ENCODE data around the gene CACNA1I.

CACNA1I gene

DNA sequence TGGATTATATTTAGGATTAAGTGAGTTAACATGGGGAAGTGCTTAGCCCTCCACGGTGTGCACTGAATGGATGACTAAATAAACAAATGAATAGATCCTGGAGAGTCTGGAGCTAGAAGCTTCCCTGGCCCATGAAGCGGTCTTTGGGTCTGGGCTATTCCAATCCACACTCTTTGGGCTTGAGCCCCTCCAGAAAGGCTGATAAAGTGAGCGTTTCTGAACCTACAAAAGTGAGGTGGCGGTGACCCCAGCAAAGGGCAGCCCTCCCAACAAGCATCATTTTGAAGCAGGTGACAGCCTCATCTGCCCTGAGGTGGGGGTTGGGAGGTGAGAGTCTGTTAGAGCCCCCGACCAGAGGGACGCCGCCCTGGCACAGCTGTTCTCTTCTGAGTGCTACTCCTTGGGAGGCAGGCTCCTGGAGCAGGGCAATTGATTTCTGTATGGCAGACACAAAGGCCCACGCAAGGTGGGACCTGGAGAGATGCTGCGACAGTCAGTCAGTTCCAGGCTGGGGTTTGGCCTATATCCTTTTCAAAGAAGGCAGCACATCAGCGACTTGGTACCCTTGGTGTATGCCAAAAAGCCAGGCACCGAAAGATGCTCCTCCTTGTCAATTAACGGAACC, 157.8 kb downstream of the CACNA1I start:
- Mint-ChIP-seq H3K27ac (no peak overlapping the region), H3K27me3 (ENCODE audit: low read depth, poor library complexity) (peaks cover 12% of the 10 kb centered on the region), H3K9me3 (no peaks in the 10 kb centered on the region), H3K4me1 (peaks cover 22% of the 10 kb centered on the region), H3K4me3 (no peak overlapping the region), H3K36me3 (ENCODE audit: low read depth) (no peaks in the 10 kb centered on the region)
- TF ChIP-seq, protein P1, sequence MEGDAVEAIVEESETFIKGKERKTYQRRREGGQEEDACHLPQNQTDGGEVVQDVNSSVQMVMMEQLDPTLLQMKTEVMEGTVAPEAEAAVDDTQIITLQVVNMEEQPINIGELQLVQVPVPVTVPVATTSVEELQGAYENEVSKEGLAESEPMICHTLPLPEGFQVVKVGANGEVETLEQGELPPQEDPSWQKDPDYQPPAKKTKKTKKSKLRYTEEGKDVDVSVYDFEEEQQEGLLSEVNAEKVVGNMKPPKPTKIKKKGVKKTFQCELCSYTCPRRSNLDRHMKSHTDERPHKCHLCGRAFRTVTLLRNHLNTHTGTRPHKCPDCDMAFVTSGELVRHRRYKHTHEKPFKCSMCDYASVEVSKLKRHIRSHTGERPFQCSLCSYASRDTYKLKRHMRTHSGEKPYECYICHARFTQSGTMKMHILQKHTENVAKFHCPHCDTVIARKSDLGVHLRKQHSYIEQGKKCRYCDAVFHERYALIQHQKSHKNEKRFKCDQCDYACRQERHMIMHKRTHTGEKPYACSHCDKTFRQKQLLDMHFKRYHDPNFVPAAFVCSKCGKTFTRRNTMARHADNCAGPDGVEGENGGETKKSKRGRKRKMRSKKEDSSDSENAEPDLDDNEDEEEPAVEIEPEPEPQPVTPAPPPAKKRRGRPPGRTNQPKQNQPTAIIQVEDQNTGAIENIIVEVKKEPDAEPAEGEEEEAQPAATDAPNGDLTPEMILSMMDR (IDR thresholded peaks at IDR 0.05) = no peak
- no peak for DNase-seq

DNA sequence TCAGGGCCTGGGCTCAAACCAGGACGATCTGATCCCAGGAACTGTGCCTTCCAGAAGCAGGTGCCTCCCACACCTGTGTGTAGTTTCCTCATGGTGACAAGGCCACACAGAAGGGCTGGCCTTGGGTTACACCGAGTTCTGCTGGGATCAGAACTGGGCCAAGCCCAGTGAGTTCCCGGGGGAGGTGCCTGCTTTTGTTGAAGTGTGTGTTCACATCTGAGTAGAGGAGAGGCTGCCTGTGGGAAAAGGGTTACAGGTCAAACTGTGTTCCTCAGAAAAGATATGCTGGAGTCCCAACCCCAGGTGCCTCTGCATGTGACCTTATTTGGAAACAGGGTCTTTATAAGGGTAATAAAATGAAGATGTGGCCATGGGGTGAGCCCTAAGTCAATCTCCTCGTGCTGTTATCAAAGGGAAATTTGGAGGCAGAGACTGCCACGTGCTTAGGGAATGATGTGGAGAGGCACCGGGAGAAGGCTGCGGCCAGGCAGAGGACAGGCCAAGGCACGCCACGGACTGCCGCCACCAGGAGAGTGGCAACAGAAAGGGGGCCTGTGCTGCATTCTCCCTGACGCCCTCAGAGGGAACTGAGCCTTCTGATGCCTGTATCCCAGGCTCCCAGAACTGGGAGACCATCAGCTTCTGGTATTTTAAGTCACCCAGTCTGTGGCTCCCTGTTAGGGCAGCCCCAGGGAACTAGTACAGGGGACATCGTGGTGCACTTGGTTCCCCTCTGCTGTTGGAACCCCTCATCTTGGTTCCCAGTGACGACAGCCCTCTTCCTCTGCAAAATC, 158.8 kb downstream of the CACNA1I start:
- Mint-ChIP-seq H3K27me3 (ENCODE audit: low read depth, poor library complexity) (peaks cover 12% of the 10 kb centered on the region), H3K4me3 (no peak overlapping the region), H3K36me3 (ENCODE audit: low read depth) (no peaks in the 10 kb centered on the region), H3K9me3 (no peaks in the 10 kb centered on the region), H3K4me1 (peaks cover 22% of the 10 kb centered on the region), H3K27ac (no peak overlapping the region)
- DNase-seq = no peak
- TF ChIP-seq, protein P1 (IDR thresholded peaks at IDR 0.05) = no peak

DNA sequence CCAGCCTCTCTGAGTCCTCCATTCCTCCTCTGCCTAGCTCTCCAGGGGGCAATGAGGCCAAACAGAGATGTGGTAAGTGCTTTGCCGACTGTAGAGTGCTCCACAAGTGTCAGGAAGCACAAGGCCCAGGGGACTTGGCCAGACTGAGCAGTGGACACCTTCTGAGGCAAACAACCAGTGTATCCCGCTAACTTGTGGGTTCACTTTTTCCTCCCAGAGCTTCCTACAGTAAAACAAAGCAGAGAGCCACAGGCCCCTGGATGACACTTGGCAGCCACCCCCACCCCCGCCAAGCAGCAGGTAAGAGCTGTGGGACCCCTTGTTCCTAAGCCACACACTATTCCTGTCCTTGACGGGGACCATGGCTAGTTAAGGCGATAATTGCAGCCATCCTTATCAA, 160.9 kb downstream of the CACNA1I start:
- no peak overlapping the region for H3K27ac Mint-ChIP-seq
- H3K36me3 Mint-ChIP-seq (ENCODE audit: low read depth) = no peaks in the 10 kb centered on the region

DNA sequence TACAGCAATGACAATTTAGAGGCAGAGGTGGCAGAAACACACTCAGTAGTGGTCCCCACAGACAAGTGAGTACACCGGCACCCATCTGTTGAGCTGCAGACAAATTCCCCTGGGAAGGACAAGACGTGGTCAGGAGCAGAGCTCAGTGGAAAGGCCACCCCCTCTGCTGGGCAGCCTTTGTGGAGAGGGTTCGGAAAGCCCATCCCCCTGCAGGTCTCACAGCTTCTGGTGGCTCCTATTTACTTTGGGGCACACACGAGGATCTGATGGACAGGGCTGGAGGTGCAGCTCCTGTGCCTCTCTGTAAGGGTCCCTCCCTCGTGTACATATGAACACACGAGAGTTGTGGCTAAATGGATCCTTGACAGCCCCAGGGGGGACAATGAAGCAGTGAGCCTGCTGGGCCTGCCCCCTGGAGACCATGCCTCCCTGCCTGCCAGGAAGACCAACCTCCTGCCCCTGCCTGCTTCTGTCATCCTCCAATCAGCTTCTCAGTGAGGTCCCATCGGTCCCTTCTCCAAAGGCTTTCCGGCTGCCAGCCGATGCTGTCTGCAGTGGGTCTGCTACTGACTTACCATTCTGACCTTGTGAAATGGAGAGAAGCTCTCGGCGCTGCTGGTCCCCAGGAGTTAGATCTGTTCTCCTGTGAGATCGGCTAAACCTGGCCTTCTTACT, 161.5 kb downstream of the CACNA1I start:
- peaks cover 22% of the 10 kb centered on the region for H3K4me1 Mint-ChIP-seq
- H3K9me3 Mint-ChIP-seq = no peaks in the 10 kb centered on the region
- no peaks in the 10 kb centered on the region for H3K36me3 Mint-ChIP-seq (ENCODE audit: low read depth)
- H3K4me3 Mint-ChIP-seq = no peak overlapping the region
- no peak overlapping the region for H3K27ac Mint-ChIP-seq
- peaks cover 16% of the 10 kb centered on the region for H3K27me3 Mint-ChIP-seq (ENCODE audit: low read depth, poor library complexity)
- TF ChIP-seq, protein P1 (IDR thresholded peaks at IDR 0.05) = no peak
- DNase-seq = no peak

More for the DNA sequence above, 160.9 kb downstream of the CACNA1I start:
- H3K27me3 Mint-ChIP-seq (ENCODE audit: low read depth, poor library complexity) = peaks cover 17% of the 10 kb centered on the region
- H3K4me3 Mint-ChIP-seq = no peak overlapping the region
- peaks cover 22% of the 10 kb centered on the region for H3K4me1 Mint-ChIP-seq
- no peak for DNase-seq
- TF ChIP-seq, protein P1 (IDR thresholded peaks at IDR 0.05) = no peak
- no peaks in the 10 kb centered on the region for H3K9me3 Mint-ChIP-seq

DNA sequence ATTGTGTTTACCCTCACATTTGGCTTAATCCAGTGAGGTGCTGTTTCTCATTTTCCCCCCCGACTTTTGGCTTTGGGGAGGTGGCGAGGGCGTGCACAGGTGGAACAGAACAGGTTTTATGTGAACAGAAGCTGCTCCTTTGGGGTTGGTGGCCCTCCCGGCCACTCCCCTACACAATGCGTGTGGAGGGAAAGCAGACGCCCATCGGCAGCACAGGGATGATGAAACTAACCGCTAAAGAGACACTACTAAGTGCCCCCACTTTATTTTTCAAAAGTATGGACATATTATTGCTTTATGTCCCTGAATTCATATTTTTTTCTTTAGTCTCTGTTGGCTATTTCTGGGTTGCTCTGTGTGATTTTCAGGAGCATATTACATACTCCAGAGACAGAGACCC, 162.1 kb downstream of the CACNA1I start:
- DNase-seq = no peak
- no peak overlapping the region for H3K4me3 Mint-ChIP-seq
- no peak overlapping the region for H3K27ac Mint-ChIP-seq
- H3K9me3 Mint-ChIP-seq = no peaks in the 10 kb centered on the region
- TF ChIP-seq, protein P1 (IDR thresholded peaks at IDR 0.05) = no peak
- no peaks in the 10 kb centered on the region for H3K36me3 Mint-ChIP-seq (ENCODE audit: low read depth)
- peaks cover 11% of the 10 kb centered on the region for H3K27me3 Mint-ChIP-seq (ENCODE audit: low read depth, poor library complexity)
- peaks cover 22% of the 10 kb centered on the region for H3K4me1 Mint-ChIP-seq
